ENCODE data around the gene POU3F2. TPM values are rescaled to one million over a fixed set of nuclear protein-coding genes. Genes with fewer than 3 reads are reported as not detected.

The POU3F2 gene
- total RNA-seq, 1 experiment from 2014 or later, result not detected

DNA sequence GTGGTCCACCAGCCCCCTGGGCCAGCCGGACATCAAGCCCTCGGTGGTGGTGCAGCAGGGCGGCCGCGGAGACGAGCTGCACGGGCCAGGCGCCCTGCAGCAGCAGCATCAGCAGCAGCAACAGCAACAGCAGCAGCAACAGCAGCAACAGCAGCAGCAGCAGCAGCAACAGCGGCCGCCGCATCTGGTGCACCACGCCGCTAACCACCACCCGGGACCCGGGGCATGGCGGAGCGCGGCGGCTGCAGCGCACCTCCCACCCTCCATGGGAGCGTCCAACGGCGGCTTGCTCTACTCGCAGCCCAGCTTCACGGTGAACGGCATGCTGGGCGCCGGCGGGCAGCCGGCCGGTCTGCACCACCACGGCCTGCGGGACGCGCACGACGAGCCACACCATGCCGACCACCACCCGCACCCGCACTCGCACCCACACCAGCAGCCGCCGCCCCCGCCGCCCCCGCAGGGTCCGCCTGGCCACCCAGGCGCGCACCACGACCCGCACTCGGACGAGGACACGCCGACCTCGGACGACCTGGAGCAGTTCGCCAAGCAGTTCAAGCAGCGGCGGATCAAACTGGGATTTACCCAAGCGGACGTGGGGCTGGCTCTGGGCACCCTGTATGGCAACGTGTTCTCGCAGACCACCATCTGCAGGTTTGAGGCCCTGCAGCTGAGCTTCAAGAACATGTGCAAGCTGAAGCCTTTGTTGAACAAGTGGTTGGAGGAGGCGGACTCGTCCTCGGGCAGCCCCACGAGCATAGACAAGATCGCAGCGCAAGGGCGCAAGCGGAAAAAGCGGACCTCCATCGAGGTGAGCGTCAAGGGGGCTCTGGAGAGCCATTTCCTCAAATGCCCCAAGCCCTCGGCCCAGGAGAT lies 1.0 kb downstream of the POU3F2 start:
- POLR2A ChIA-PET, result no interaction called here
- TF ChIP-seq, protein P1, sequence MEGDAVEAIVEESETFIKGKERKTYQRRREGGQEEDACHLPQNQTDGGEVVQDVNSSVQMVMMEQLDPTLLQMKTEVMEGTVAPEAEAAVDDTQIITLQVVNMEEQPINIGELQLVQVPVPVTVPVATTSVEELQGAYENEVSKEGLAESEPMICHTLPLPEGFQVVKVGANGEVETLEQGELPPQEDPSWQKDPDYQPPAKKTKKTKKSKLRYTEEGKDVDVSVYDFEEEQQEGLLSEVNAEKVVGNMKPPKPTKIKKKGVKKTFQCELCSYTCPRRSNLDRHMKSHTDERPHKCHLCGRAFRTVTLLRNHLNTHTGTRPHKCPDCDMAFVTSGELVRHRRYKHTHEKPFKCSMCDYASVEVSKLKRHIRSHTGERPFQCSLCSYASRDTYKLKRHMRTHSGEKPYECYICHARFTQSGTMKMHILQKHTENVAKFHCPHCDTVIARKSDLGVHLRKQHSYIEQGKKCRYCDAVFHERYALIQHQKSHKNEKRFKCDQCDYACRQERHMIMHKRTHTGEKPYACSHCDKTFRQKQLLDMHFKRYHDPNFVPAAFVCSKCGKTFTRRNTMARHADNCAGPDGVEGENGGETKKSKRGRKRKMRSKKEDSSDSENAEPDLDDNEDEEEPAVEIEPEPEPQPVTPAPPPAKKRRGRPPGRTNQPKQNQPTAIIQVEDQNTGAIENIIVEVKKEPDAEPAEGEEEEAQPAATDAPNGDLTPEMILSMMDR (IDR thresholded peaks at IDR 0.05; ENCODE audit: unreplicated experiment), result no peak
- Mint-ChIP-seq H3K27ac (ENCODE audit: low read depth, unreplicated experiment) (no peak overlapping the region), H3K9me3 (ENCODE audit: unreplicated experiment) (no peaks in the 10 kb centered on the region), H3K4me1 (ENCODE audit: insufficient read depth, unreplicated experiment) (peaks cover 17% of the 10 kb centered on the region), H3K4me3 (ENCODE audit: unreplicated experiment) (no peak overlapping the region), H3K36me3 (ENCODE audit: insufficient read depth, unreplicated experiment) (no peaks in the 10 kb centered on the region), H3K27me3 (ENCODE audit: insufficient read depth, unreplicated experiment) (peaks cover 100% of the 10 kb centered on the region)
- CTCF ChIA-PET, result interaction anchor here (0.6 kb wide), 1 partner anchor 289 kb away, joined by 3 read pairs; no protein-coding TSS in a partner anchor
- no peak for DNase-seq (ENCODE audit: unreplicated experiment)
- no TSS peak for BruUV-seq (replicated peaks)
- intact Hi-C loops (cut with micrococcal nuclease), result loop anchor here (10.0 kb wide), 1 partner anchor 891 kb away; no protein-coding TSS in a partner anchor

DNA sequence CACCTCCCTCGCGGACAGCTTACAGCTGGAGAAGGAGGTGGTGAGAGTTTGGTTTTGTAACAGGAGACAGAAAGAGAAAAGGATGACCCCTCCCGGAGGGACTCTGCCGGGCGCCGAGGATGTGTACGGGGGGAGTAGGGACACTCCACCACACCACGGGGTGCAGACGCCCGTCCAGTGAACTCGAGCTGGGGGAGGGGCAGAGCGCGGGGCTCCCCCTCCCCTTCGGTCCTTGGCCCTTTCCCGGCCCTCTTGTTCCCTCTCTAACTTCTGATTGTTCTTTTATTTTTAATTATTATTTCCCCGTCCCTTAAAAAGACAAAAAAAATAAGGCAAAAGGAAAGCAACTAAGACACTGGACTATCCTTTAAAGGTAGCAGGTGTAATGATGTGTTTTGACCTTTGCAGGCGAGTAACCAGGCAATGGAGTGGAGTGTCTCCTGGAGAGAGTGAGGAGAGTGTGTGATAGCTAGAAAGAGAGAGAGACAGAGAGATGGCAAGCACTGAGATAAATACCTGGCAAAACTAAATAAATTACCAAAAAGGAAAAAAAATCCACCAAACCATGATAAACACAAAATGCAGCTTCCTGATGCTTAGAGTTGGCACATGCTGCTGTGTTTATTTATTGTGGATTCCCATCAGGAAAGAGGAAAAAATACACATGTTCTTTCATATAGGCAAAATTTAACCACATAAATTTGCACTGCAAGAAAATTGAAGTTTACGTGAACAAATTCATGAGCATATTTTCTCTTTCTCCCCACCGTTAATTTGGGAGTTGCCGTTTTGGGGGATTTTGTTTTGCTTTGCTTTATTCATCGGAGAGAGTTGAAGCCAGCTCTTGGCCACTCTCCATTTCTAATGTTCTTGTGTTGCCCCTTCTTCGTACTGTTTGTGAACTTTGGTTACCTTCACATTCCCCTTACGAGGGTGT lies 1.9 kb downstream of the POU3F2 start:
- peaks cover 17% of the 10 kb centered on the region for H3K4me1 Mint-ChIP-seq (ENCODE audit: insufficient read depth, unreplicated experiment)
- no peaks in the 10 kb centered on the region for H3K9me3 Mint-ChIP-seq (ENCODE audit: unreplicated experiment)
- no peak overlapping the region for H3K4me3 Mint-ChIP-seq (ENCODE audit: unreplicated experiment)
- no TSS peak for BruUV-seq (replicated peaks)
- H3K27me3 Mint-ChIP-seq (ENCODE audit: insufficient read depth, unreplicated experiment), result peaks cover 100% of the 10 kb centered on the region
- no peaks in the 10 kb centered on the region for H3K36me3 Mint-ChIP-seq (ENCODE audit: insufficient read depth, unreplicated experiment)
- TF ChIP-seq, protein P1 (IDR thresholded peaks at IDR 0.05; ENCODE audit: unreplicated experiment), result no peak
- DNase-seq (ENCODE audit: unreplicated experiment), result no peak
- CTCF ChIA-PET, result interaction anchor here (0.6 to 0.8 kb wide), 4 partner anchors 20 to 388 kb away, joined by 3 to 4 read pairs (median 3); no protein-coding TSS in a partner anchor
- POLR2A ChIA-PET, result no interaction called here
- no peak overlapping the region for H3K27ac Mint-ChIP-seq (ENCODE audit: low read depth, unreplicated experiment)
- intact Hi-C loops (cut with micrococcal nuclease), result loop anchor here (10.0 kb wide), 1 partner anchor 891 kb away; no protein-coding TSS in a partner anchor

DNA sequence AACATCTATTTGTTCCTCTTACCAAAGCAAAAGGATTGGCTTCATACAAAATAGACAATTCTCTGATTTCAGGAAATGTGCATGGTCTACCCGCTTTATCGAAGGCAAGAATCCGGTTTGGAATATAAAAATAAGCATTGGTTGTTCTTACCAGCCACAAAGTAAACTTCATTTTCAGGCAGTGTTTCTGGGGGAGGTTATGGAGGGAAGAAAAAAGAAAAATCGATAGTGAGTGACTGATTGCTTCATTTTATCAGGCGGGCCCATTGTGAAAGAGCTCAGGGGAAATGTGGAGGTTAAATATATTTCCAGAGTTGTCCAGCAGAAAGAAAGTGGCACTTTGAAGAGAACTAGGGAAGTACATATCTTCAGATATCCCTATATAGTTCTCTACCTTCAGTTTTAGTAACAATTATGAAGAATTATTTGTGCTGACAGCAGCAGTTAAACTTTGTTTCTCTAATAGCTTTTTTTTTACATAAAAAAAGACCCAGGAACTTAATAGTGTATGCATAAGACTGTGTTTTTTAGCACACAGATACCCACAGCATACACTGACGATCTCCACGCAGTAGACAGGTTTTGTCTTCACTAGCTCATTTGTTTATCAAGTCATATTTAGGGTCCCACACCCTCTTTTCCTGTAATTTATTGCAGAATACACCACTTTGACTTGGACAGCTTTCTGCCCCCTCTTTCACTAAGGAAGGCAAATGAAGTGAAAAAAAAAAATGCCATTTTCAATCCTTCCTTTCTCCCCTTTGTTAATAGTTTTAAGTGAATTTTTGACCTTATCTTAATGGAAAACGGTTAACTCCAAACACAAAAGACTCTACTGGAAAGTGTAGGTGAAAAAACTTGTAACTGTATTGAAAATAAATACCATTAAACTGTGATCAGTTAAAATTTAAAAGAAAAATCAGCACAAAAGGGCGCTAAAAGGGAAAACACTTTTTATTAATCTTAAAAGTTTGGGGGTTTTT lies 2.9 kb downstream of the POU3F2 start:
- Mint-ChIP-seq H3K27ac (ENCODE audit: low read depth, unreplicated experiment) (no peak overlapping the region), H3K4me1 (ENCODE audit: insufficient read depth, unreplicated experiment) (peaks cover 17% of the 10 kb centered on the region), H3K36me3 (ENCODE audit: insufficient read depth, unreplicated experiment) (no peaks in the 10 kb centered on the region), H3K9me3 (ENCODE audit: unreplicated experiment) (no peaks in the 10 kb centered on the region), H3K4me3 (ENCODE audit: unreplicated experiment) (no peak overlapping the region), H3K27me3 (ENCODE audit: insufficient read depth, unreplicated experiment) (peaks cover 100% of the 10 kb centered on the region)
- intact Hi-C loops (cut with micrococcal nuclease), result loop anchor here (10.0 kb wide), 1 partner anchor 892 kb away; no protein-coding TSS in a partner anchor
- TF ChIP-seq, protein P1 (IDR thresholded peaks at IDR 0.05; ENCODE audit: unreplicated experiment), result no peak
- no TSS peak for BruUV-seq (replicated peaks)
- ChIA-PET CTCF (interaction anchor here (0.6 to 1.7 kb wide), 5 partner anchors 10 to 317 kb away, joined by 3 to 5 read pairs (median 4); no protein-coding TSS in a partner anchor), POLR2A (no interaction called here)
- no peak for DNase-seq (ENCODE audit: unreplicated experiment)

All from MCF 10A (cell line).